Measurements from ENCODE around the gene DDI2.

DNA sequence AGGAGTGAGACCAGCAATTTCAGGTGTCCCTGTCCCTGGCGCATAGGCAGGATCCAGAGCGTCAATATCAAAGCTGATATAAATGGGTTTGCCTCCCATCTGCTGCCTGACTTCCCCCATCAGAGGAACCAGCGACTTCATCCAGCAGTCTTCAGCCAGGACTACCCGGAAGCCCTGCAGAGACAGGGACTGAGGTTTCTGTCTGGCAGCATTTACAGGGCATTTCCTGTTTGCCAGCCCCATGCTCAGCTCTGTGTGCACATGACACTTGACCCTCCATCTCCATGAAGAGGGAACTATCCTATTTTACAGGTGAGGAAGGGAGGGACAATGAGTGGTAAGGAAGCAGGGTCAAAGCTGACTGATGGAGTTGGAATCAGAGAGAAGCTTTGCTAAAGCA is 39.6 kb upstream of the DDI2 start:
- no peak for TF ChIP-seq EP300 (IDR thresholded peaks at IDR 0.05)
- TF ChIP-seq, protein P1, sequence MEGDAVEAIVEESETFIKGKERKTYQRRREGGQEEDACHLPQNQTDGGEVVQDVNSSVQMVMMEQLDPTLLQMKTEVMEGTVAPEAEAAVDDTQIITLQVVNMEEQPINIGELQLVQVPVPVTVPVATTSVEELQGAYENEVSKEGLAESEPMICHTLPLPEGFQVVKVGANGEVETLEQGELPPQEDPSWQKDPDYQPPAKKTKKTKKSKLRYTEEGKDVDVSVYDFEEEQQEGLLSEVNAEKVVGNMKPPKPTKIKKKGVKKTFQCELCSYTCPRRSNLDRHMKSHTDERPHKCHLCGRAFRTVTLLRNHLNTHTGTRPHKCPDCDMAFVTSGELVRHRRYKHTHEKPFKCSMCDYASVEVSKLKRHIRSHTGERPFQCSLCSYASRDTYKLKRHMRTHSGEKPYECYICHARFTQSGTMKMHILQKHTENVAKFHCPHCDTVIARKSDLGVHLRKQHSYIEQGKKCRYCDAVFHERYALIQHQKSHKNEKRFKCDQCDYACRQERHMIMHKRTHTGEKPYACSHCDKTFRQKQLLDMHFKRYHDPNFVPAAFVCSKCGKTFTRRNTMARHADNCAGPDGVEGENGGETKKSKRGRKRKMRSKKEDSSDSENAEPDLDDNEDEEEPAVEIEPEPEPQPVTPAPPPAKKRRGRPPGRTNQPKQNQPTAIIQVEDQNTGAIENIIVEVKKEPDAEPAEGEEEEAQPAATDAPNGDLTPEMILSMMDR (IDR thresholded peaks at IDR 0.05), result no peak

Measured in tibial nerve (tissue), 4 donors.